Vagina (tissue), 2 donors: ENCODE data around the gene ZNF346. TPM values are rescaled to one million over a fixed set of nuclear protein-coding genes. Genes with fewer than 3 reads are reported as not detected.

Experiments
- DNase-seq, 2 donors: peaks; one replicate each; pipeline ENCODE4 v3.0.0-alpha.2; 2017; ENCODE audit errors: extremely low spot score in 2 of 2
- H3K27ac ChIP-seq: fragments of 200-600 bp; sonication (generic); one replicate; pipeline ENCODE4 v1.5.1; 2019
- H3K27me3 ChIP-seq: fragments of 200-600 bp; sonication (generic); one replicate; pipeline ENCODE4 v1.5.1; 2019
- H3K36me3 ChIP-seq, 2 donors: fragments of 200-600 bp; sonication (generic); one replicate each; pipeline ENCODE4 v1.5.1; 2017 to 2019
- H3K4me1 ChIP-seq: fragments of 200-600 bp; sonication (generic); one replicate; pipeline ENCODE4 v1.5.1; 2019
- H3K4me3 ChIP-seq, 2 donors: fragments of 200-600 bp; sonication (generic); 1 replicate in 1 of 2; 2 replicates in 1 of 2; pipeline ENCODE4 v1.5.1; 2016 to 2019
- H3K9me3 ChIP-seq: fragments of 200-600 bp; sonication (generic); one replicate; pipeline ENCODE4 v1.5.1; 2019
- POLR2A ChIP-seq, 2 donors: fragments of 450-650 bp; IDR thresholded peaks; one replicate each; pipeline ENCODE4 v1.6.1; 2017; ENCODE audit warnings: antibody characterized with exemption in 2 of 2, mild to moderate bottlenecking in 2 of 2, moderate library complexity in 2 of 2
- POLR2AphosphoS5 ChIP-seq, 2 donors: sonication (generic); formaldehyde crosslinking; IDR thresholded peaks; one replicate each; pipeline ENCODE4 v1.9.0; 2017; ENCODE audit warnings: antibody characterized with exemption in 2 of 2, mild to moderate bottlenecking in 2 of 2, low read depth in 1 of 2; ENCODE audit not compliant: insufficient read depth in 1 of 2
- intact Hi-C: fragments of 100-400 bp; cut with DNase I; formaldehyde crosslinking; loops from one replicate; pipeline ENCODE4 v1.15.1; 2023
- total RNA-seq: library from RNA; depleted of rRNA; stranded (reverse); fragments of >200 nt; gene quantifications from one replicate; pipeline ENCODE4 v1.2.3, GENCODE V29; 2016
- TF ChIP-seq, protein P1 (sequence below), 3 experiments: fragments of 450-650 bp in 2 of 3; fragments of 200-600 bp in 1 of 3; sonication (generic) in 1 of 3; IDR thresholded peaks; one replicate each; pipeline ENCODE4 v1.5.1; 2017 to 2019; ENCODE audit warnings: antibody characterized with exemption in 3 of 3, mild to moderate bottlenecking in 2 of 3, moderate library complexity in 2 of 3

Gene ZNF346
- total RNA-seq, 1 donor from 2014 or later: 52.1 TPM

DNA sequence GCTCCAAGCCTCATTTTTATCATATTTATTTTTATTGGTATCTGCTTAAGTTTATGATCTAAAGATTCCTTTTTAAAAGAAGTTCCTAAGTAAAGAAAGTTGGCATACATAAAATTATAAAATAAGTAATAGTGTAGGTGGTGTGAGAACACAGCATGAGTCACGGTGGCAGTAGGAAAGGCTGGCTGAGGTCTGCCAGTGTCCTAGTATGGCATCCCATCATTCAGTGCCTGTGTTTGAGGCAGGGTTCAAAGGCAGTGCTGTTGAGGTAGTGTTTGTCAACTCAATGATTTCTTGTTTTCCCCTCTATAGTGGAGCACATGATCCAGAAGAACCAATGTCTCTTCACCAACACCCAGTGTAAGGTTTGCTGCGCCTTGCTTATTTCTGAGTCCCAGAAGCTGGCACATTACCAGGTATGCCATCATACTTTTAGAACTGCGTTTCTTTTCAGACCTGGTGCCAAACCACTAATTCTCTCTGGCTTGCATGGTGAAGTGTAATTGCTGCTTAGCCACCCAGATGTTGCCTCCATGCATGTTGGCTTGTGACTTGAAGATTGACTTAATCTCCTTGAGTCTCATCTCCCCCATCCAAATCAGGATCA is 18.4 kb downstream of the ZNF346 start:
- no peaks in the 10 kb centered on the region for H3K9me3 ChIP-seq
- H3K27ac ChIP-seq: no peak overlapping the region
- peaks cover 11% of the 10 kb centered on the region for H3K4me1 ChIP-seq
- no peak for DNase-seq
- H3K4me3 ChIP-seq: no peak overlapping the region
- TF ChIP-seq POLR2AphosphoS5 (IDR thresholded peaks at IDR 0.05; ENCODE audit: insufficient read depth in 1 of 2, low read depth in 1 of 2) (no peak), POLR2A (IDR thresholded peaks at IDR 0.05) (no peak)
- TF ChIP-seq, protein P1, sequence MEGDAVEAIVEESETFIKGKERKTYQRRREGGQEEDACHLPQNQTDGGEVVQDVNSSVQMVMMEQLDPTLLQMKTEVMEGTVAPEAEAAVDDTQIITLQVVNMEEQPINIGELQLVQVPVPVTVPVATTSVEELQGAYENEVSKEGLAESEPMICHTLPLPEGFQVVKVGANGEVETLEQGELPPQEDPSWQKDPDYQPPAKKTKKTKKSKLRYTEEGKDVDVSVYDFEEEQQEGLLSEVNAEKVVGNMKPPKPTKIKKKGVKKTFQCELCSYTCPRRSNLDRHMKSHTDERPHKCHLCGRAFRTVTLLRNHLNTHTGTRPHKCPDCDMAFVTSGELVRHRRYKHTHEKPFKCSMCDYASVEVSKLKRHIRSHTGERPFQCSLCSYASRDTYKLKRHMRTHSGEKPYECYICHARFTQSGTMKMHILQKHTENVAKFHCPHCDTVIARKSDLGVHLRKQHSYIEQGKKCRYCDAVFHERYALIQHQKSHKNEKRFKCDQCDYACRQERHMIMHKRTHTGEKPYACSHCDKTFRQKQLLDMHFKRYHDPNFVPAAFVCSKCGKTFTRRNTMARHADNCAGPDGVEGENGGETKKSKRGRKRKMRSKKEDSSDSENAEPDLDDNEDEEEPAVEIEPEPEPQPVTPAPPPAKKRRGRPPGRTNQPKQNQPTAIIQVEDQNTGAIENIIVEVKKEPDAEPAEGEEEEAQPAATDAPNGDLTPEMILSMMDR (IDR thresholded peaks at IDR 0.05): no peak
- intact Hi-C loops: no loop called here
- no peaks in the 10 kb centered on the region for H3K27me3 ChIP-seq
- H3K36me3 ChIP-seq: peaks cover 0 to 30% of the 10 kb centered on the region in 2 donors

- peaks cover under 1% of the 10 kb centered on the region for H3K4me1 ChIP-seq
- no peak overlapping the region for H3K27ac ChIP-seq
- TF ChIP-seq, protein P1 (IDR thresholded peaks at IDR 0.05): no peak
- peaks cover 0 to 30% of the 10 kb centered on the region in 2 donors for H3K36me3 ChIP-seq
- H3K9me3 ChIP-seq: no peaks in the 10 kb centered on the region
- no peak overlapping the region for H3K4me3 ChIP-seq
- intact Hi-C loops: no loop called here
- no peaks in the 10 kb centered on the region for H3K27me3 ChIP-seq
- no peak for DNase-seq
These were observed 19.4 kb downstream of the ZNF346 start for GRCh38 chr5:177041936-177042335.

GRCh38 chr5:177043114-177043513 is 20.6 kb downstream of the ZNF346 start:
- DNase-seq: no peak
- intact Hi-C loops: no loop called here
- H3K4me3 ChIP-seq: no peak overlapping the region
- peaks cover 0 to 35% of the 10 kb centered on the region in 2 donors for H3K36me3 ChIP-seq
- TF ChIP-seq, protein P1 (IDR thresholded peaks at IDR 0.05): no peak
- no peak for TF ChIP-seq POLR2A (IDR thresholded peaks at IDR 0.05)
- H3K27me3 ChIP-seq: no peaks in the 10 kb centered on the region
- H3K4me1 ChIP-seq: no peaks in the 10 kb centered on the region
- H3K9me3 ChIP-seq: no peaks in the 10 kb centered on the region
- no peak overlapping the region for H3K27ac ChIP-seq

DNA sequence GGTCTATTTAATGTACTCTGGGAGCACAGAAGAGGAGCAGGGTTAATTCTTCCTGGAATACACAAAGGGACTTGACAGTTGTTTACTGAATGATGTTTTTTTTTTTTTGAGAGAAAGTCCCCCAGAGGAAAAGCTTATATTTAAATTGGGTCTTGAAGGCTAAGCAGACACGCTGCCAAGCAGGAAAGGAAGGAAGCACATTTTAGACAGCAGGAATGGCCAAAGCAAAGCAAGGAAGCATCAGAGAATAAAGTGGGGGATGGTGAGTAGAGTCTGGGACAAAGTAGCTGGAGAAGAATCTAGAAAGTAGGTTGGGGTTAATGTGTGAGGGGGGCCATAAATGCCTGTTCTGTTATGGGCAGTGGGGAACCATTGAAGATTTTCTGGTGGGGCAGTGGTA is 21.5 kb downstream of the ZNF346 start:
- intact Hi-C loops: no loop called here
- H3K9me3 ChIP-seq: no peaks in the 10 kb centered on the region
- peaks cover 0 to 43% of the 10 kb centered on the region in 2 donors for H3K36me3 ChIP-seq
- no peak overlapping the region for H3K4me3 ChIP-seq
- H3K27me3 ChIP-seq: no peaks in the 10 kb centered on the region
- TF ChIP-seq POLR2A (IDR thresholded peaks at IDR 0.05) (no peak), POLR2AphosphoS5 (IDR thresholded peaks at IDR 0.05; ENCODE audit: insufficient read depth in 1 of 2, low read depth in 1 of 2) (no peak)
- TF ChIP-seq, protein P1 (IDR thresholded peaks at IDR 0.05): no peak
- no peak overlapping the region for H3K27ac ChIP-seq
- no peak for DNase-seq
- no peaks in the 10 kb centered on the region for H3K4me1 ChIP-seq

GRCh38 chr5:177044641-177045040 is 22.1 kb downstream of the ZNF346 start:
- Histone ChIP-seq H3K27me3 (no peaks in the 10 kb centered on the region), H3K4me1 (no peaks in the 10 kb centered on the region), H3K27ac (no peak overlapping the region), H3K9me3 (no peaks in the 10 kb centered on the region), H3K4me3 (no peak overlapping the region), H3K36me3 (peaks cover 0 to 46% of the 10 kb centered on the region in 2 donors)
- intact Hi-C loops: no loop called here
- no peak for TF ChIP-seq POLR2AphosphoS5 (IDR thresholded peaks at IDR 0.05; ENCODE audit: insufficient read depth in 1 of 2, low read depth in 1 of 2)
- TF ChIP-seq, protein P1 (IDR thresholded peaks at IDR 0.05): no peak
- no peak for TF ChIP-seq POLR2A (IDR thresholded peaks at IDR 0.05)
- no peak for DNase-seq
